Measurements from ENCODE around the gene DNAJB6.

Gene DNAJB6

DNA sequence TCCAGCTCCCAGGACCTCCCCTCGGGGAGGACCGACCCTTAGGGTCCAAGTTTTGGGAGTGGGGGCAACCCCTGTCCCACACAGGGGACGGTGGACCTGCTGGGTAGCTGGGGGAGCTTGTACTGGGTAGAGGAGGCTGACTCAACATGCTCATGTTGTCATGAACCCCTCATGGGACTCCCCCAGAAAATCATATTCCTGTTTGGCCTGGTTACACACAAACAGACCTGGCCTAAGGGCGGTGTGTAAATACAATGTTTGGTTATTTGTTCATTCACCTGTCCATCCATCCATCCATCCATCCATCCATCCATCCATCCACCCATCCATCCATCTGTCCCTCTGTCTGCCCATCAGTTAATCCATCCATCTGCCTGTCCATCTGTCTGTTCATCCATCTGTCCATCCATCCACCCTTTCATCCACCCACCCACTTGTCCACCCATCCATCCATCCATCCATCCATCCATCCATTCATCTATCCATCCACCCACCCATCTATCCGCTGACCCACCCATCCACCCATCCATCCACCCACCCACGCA is 92.9 kb downstream of the DNAJB6 start:
- no peak for DNase-seq

DNA sequence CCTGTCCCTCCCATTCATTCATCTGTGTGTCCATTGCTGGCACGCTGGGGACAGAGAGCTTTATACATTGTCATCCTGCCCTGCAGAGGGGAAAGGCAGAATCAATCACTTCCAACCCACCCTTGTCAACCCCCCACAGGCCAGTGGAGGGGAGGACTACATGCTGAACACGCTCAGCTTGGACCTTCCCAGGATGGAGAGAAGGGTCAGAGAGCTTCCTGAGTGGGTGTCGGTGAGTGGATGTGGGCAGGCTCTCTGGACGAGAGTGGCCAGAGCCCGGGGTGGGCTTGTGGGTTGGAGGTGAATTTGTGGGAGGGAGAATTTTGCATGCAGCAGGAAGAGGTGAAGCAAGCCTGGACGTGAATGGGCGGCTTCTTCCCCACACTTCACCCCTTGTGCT is 93.9 kb downstream of the DNAJB6 start:
- DNase-seq: no peak

DNA sequence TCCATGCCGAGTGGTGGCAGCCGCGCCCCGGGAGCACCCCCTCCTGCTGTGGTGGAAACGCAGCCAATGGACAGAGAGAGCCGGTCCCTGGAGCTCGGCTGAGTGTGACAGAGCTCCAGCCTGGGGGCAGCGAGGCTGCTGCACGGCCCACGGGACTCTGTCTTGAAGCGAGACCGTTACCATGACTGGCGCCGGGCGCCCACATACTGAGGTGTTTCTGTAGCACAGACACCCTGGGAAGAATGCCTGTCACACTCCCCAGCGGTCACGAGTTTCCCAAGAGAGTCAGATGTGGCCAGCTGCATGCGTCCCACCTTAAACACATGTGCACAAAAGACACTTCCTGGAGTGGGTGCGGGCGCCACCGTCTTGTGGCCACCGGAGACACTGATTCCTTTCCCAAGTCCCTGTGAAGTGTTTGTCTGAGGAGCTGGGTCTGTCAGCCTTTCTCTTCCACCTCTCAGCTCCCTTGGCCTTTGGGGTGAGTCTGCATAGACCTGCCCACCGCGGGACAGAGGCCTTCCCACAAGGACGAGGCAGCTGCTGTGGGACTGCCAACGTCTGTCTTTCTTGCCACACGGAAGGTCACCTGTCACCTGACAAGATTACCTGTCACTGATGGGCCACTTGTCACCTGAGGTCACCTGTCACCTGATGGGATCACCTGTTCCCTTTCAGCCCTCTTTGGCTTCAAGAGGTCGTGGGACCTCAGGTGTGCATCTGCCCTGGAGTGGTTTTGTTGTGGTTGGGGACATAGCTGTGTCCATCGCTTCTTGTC is 94.6 kb downstream of the DNAJB6 start:
- no peak for DNase-seq

- no peak for DNase-seq
These were observed 95.2 kb downstream of the DNAJB6 start for GRCh38 chr7:157431951-157432540.

GRCh38 chr7:157432541-157432956 is 95.7 kb downstream of the DNAJB6 start:
- DNase-seq: no peak

- no peak for DNase-seq
These were observed 96.3 kb downstream of the DNAJB6 start for GRCh38 chr7:157432957-157433576.

GRCh38 chr7:157433628-157434027 is 96.8 kb downstream of the DNAJB6 start:
- no peak for DNase-seq

DNA sequence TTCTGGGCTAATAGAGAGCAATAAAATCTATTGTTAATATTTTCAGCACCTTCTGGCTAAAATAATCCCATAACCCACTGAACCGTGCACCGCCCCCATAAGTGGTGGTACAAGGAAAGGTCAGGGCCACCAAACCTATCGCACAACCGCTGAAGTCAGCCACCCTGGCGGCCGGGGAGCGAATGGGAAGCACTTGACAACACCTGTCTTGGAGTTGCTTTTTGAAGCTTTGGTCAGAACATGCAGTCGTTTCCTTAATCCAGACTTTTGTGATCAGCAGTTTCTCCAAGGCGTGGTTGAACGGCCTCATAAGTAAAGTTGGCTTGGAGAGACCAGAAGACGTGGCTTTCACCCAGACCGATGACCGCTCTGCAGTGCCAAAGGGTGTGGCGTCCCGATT is 97.4 kb downstream of the DNAJB6 start:
- no peak for DNase-seq

DNA sequence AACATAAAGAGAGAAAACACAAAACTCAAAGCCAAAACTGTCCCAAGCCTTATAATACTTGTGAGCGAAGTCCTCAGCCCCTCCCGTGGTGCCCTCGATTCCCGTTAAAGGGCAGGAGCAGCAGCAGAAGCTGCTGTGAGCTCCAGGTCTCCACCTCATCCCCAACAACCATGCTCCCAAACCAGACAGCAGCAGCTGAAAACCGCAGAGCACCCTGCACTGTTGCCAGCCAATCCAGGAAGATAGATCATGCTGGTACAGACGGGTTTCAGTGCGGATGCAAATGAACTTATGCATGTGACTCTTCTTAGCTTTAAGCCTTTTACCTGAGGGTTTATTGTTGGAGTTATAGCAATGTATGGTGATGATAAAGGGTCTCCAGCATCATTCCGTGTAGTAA is 97.9 kb downstream of the DNAJB6 start:
- DNase-seq: no peak

- DNase-seq: no peak
These were observed 99.3 kb downstream of the DNAJB6 start for GRCh38 chr7:157436076-157436475.

DNA sequence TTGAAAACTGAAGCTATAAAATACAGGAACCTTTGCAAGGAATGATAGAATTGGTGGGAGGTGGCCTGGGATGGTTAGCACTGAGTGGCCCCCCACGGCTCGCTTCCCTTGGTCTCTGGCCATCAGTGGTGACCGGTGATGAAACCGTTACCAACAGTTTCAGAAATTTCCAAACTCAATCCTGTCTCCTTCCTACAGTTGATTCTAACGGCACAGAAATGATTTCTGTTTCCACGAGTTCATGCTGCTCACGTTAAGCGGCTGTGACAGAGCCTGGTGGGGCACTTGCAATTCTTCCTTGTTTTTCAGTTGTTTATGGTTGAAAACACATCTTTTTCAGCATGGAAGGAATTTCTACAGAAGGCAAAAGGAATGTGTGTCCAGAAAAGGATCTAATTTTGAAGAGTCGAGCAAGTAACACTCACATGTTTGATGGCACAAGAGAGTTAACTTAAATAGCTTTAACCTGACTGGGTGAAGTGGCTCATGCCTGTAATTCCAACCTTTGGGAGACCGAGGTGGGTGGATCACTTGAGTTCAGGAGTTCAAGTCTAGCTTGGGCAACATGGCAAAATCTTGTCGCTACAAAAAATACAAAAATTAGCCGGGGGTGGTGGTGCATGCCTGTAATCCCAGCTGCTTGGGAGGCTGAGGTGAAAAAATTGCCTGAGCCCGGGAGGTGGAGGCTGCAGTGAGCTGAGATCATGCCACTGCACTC is 100.1 kb downstream of the DNAJB6 start:
- no peak for DNase-seq

DNA sequence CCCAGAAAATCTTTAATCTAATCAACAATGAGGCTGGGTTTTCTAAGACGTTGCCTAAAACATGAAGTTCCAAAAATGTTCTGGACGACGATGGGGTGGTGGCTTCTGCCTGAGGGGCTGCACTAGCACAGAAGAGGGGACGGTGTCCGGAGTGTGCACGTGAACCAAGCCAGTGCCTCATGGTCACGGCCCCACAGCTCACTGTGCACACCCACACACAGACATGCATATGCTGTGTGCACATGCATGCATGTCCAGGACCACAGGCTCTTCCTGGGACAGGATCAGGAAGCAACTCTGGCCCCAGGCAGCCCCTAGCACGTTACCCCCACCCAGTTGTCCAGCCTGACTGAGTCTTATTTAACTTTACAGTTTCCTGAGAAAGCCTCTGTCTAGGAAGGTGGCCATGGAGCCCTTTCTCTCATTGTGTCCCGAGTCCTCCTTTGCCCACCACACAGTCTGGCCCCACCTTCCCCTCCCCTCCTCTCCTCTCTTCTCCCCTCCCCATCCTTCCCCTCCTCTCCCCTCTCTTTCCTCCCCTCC is 100.8 kb downstream of the DNAJB6 start:
- no peak for DNase-seq

DNA sequence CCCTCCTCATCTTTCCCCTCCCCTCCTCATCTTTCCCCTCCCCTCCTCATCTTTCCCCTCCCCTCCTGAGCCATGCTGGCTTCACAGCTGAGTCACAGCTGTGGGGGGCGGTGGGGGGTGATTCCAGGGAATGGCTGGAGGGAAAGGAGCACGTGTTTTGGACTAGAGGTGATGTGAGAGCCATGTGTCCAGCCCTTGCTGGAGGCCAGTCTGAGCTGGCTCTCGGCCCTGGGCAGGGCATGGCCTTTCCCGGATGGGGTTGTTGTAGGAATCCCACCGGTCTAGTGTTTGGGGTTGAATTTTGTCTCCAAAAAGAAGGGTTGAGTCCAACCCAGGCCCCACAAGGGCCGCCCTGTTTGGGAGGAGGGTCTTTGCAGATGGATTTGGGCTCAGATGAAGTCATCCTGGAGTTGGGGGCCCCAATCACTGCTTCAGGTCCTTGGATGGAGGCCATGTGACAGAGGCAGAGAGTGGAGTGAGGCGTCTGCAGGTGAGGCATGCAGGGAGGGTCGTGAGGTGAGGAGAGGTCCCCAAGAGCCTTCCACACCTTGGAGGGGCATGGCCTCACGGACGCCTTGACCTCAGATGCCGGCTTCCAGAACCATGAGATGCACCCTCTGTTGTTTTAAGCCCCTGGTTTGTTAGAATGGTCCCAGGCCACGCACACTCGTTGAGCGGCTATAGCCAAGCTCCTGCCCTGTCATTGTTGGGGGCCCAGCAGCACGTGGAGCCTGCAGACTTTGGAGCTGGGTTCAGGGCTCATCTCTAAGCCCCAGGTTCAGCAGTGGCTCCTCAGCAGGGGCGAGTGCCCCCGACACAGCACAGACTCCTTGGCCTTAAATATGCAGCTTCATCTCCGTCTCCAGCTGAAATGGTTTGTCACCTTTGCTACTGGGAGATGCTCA is 101.6 kb downstream of the DNAJB6 start:
- no peak for DNase-seq

GRCh38 chr7:157439149-157439548 is 102.3 kb downstream of the DNAJB6 start:
- no peak for DNase-seq

GRCh38 chr7:157439761-157440160 is 103.0 kb downstream of the DNAJB6 start:
- DNase-seq: no peak

- DNase-seq: no peak
These were observed 103.7 kb downstream of the DNAJB6 start for GRCh38 chr7:157440346-157441022.

- DNase-seq: no peak
These were observed 104.2 kb downstream of the DNAJB6 start for GRCh38 chr7:157441023-157441399.

GRCh38 chr7:157442456-157442855 is 105.7 kb downstream of the DNAJB6 start:
- DNase-seq: no peak

DNA sequence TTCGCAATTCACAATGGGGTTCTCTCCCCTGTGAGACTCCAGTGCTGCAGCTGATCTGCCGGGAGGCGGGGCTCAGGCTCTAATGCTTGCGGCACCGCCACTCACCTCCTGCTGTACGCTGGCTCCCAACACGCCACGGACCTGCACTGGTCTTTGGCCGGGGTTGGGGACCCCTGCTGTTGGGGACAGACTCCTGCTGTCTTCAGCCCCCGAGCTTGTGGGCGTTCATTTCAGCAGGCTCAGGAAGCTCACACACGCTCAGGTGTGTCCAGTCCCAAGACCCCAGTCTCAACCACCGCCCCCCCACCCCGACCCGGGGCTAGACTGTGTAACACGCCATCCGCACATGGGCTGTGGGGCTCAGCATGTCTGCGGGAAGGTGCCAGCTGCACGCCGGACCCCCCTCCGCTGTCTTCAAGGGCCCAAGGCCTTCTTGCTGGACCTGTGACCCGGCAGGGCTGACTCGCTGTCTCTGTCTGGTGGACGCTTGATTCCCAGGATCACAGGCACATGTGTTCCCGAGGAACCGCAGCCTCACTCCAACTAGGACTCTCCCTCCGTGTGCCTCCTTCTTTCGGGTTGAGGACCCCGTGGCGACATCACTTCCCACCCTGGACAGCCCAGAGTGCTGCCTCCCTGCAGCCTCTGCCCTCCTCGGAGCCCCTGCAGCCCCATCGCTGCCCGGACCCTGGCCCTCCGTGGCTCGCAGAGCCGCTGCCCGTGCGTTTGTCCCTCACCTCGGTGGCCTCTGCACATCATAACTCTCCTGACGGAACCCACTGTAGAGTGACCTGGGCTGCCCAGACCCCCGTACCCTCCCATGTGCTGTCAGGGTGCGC is 106.4 kb downstream of the DNAJB6 start:
- no peak for DNase-seq
